ENCODE measurements around the gene MCRS1.

Gene MCRS1

DNA sequence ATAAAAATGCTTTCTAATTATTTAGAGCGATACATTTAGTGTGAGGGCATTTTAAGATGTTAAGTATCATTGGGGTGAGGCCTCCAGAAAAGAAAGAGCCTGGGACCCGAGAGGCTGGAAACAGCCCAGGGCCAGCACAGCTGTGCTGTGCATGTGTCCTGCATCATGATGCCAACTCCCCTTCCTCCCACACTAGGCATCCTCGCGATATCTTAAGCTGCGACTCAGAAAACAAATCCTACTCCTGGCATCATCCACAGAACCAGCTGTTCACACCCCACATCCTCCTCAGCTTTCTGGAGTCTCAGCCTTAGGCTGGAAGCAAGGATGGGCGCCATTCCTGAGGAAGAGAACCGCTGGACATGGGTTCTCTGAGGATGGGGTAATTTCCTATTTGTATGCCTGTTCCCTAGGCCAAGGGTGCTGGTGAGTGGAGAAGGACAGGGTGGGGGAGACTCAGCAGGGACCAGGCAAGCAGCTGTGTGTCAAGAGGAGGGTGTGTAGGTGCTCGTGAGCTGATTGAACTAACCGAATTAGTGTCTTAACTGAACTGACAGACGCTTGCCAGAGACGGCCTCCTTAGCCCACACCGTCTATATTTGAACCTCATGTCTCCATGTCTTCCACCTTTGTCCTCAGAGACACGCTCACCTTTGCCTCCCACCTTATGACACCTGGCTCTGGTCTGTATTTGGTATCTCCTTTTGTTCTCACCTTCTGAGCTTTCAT is 15.6 kb upstream of the MCRS1 start:
- H3K4me2 ChIP-seq (ENCODE audit: low read depth, low read length, poor library complexity, severe bottlenecking): no peak overlapping the region
- no peak overlapping the region for H3K27ac ChIP-seq (ENCODE audit: low read depth, low read length)
- no peak overlapping the region for H2AFZ ChIP-seq (ENCODE audit: low read depth, low read length, severe bottlenecking)
- peaks cover 4% of the 10 kb centered on the region; the same call in 1 of the 2 replicates for H3K79me2 ChIP-seq (ENCODE audit: insufficient read depth, low read length)
- H3K4me3 ChIP-seq (ENCODE audit: insufficient read depth, low read length, poor library complexity, severe bottlenecking): no peak overlapping the region
- no peaks in the 10 kb centered on the region for H3K9me2 ChIP-seq (replicated peaks; ENCODE audit: insufficient read depth, low read length)
- no peak overlapping the region for H3K9ac ChIP-seq (ENCODE audit: low read length)
- no peaks in the 10 kb centered on the region for H3K36me3 ChIP-seq (ENCODE audit: low read length)
- no peaks in the 10 kb centered on the region for H4K20me1 ChIP-seq (ENCODE audit: low read depth, low read length)
- TF ChIP-seq, protein P1, sequence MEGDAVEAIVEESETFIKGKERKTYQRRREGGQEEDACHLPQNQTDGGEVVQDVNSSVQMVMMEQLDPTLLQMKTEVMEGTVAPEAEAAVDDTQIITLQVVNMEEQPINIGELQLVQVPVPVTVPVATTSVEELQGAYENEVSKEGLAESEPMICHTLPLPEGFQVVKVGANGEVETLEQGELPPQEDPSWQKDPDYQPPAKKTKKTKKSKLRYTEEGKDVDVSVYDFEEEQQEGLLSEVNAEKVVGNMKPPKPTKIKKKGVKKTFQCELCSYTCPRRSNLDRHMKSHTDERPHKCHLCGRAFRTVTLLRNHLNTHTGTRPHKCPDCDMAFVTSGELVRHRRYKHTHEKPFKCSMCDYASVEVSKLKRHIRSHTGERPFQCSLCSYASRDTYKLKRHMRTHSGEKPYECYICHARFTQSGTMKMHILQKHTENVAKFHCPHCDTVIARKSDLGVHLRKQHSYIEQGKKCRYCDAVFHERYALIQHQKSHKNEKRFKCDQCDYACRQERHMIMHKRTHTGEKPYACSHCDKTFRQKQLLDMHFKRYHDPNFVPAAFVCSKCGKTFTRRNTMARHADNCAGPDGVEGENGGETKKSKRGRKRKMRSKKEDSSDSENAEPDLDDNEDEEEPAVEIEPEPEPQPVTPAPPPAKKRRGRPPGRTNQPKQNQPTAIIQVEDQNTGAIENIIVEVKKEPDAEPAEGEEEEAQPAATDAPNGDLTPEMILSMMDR (IDR thresholded peaks at IDR 0.05; ENCODE audit: insufficient read depth, low read length, poor library complexity, severe bottlenecking): no peak
- TF ChIP-seq EZH2phosphoT487 (conservative IDR thresholded peaks at IDR 0.05; ENCODE audit: low read length): no peak
- H3K27me3 ChIP-seq (ENCODE audit: low read length): no peaks in the 10 kb centered on the region
- no peaks in the 10 kb centered on the region for H3K9me3 ChIP-seq (ENCODE audit: insufficient read depth, low read length)
- no peaks in the 10 kb centered on the region for H3F3A ChIP-seq (ENCODE audit: insufficient read depth)

DNA sequence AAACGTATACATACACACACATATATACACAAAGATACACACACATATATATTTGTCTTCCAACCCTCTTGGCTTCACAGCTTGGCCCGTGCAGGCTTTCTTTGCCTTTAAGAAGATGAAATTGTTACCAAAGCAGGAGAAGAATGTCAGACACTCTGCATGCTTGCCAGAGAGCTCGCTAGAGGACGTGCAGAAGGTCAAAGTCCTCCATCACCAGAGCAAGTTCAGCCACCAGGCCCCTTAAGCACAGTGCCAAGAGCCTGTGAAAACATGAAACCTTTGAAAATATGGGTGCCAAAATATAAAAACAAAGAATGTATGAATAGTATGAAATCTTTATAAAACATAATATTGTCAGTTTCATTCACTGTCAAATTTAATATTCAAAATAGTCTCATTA is 14.9 kb upstream of the MCRS1 start:
- no peaks in the 10 kb centered on the region for H3K36me3 ChIP-seq (ENCODE audit: low read length)
- TF ChIP-seq, protein P1 (IDR thresholded peaks at IDR 0.05; ENCODE audit: insufficient read depth, low read length, poor library complexity, severe bottlenecking): no peak
- no peak for TF ChIP-seq EZH2phosphoT487 (conservative IDR thresholded peaks at IDR 0.05; ENCODE audit: low read length)
- no peak overlapping the region for H2AFZ ChIP-seq (ENCODE audit: low read depth, low read length, severe bottlenecking)
- no peak overlapping the region for H3K9ac ChIP-seq (ENCODE audit: low read length)
- H3K27ac ChIP-seq (ENCODE audit: low read depth, low read length): no peak overlapping the region
- no peak overlapping the region for H3K4me3 ChIP-seq (ENCODE audit: insufficient read depth, low read length, poor library complexity, severe bottlenecking)
- H3K9me3 ChIP-seq (ENCODE audit: insufficient read depth, low read length): no peaks in the 10 kb centered on the region
- no peaks in the 10 kb centered on the region for H4K20me1 ChIP-seq (ENCODE audit: low read depth, low read length)
- peaks cover 4% of the 10 kb centered on the region; the same call in 1 of the 2 replicates for H3K79me2 ChIP-seq (ENCODE audit: insufficient read depth, low read length)
- no peaks in the 10 kb centered on the region for H3F3A ChIP-seq (ENCODE audit: insufficient read depth)
- H3K27me3 ChIP-seq (ENCODE audit: low read length): no peaks in the 10 kb centered on the region
- H3K4me2 ChIP-seq (ENCODE audit: low read depth, low read length, poor library complexity, severe bottlenecking): no peak overlapping the region
- H3K9me2 ChIP-seq (replicated peaks; ENCODE audit: insufficient read depth, low read length): no peaks in the 10 kb centered on the region

DNA sequence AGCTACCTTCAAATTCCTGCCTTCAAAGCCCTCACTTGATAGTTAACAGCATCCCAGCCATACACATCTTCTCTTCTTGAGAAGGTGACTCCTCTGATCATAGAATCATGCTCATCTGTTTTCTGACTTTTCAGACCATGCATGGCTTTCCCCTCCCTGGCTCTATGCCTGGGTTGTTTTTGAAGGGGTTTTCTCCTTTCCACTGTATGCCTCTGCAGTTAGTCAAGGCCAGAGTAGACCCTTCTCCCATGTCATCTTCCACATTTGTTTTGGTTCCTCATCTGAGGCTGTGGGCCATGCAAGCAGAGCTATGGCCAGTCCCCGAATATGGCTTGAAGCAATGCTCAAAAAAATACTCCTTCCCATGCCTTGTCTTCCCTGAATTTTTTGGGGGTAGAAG is 14.3 kb upstream of the MCRS1 start:
- no peak for TF ChIP-seq EZH2phosphoT487 (conservative IDR thresholded peaks at IDR 0.05; ENCODE audit: low read length)
- TF ChIP-seq, protein P1 (IDR thresholded peaks at IDR 0.05; ENCODE audit: insufficient read depth, low read length, poor library complexity, severe bottlenecking): no peak
- no peaks in the 10 kb centered on the region for H4K20me1 ChIP-seq (ENCODE audit: low read depth, low read length)
- no peaks in the 10 kb centered on the region for H3K27me3 ChIP-seq (ENCODE audit: low read length)
- H3K9ac ChIP-seq (ENCODE audit: low read length): no peak overlapping the region
- H3F3A ChIP-seq (ENCODE audit: insufficient read depth): no peaks in the 10 kb centered on the region
- no peak overlapping the region for H3K4me2 ChIP-seq (ENCODE audit: low read depth, low read length, poor library complexity, severe bottlenecking)
- no peak overlapping the region for H2AFZ ChIP-seq (ENCODE audit: low read depth, low read length, severe bottlenecking)
- no peaks in the 10 kb centered on the region for H3K36me3 ChIP-seq (ENCODE audit: low read length)
- H3K9me3 ChIP-seq (ENCODE audit: insufficient read depth, low read length): no peaks in the 10 kb centered on the region
- peaks cover 4% of the 10 kb centered on the region; the same call in 1 of the 2 replicates for H3K79me2 ChIP-seq (ENCODE audit: insufficient read depth, low read length)
- no peak overlapping the region for H3K27ac ChIP-seq (ENCODE audit: low read depth, low read length)
- H3K9me2 ChIP-seq (replicated peaks; ENCODE audit: insufficient read depth, low read length): no peaks in the 10 kb centered on the region
- no peak overlapping the region for H3K4me3 ChIP-seq (ENCODE audit: insufficient read depth, low read length, poor library complexity, severe bottlenecking)
